ENCODE results near the gene VWA3A.
"Not testable (repeated sequence)": the region's sequence is repeated elsewhere in the genome, so short reads cannot be mapped to it uniquely, and the experiment has no call there.

VWA3A gene

GRCh38 chr16:22088642-22089041 is 3.7 kb upstream of the VWA3A start:
- no peak for DNase-seq

- no peak for DNase-seq
Measured at GRCh38 chr16:22089910-22090309, 2.4 kb upstream of the VWA3A start.

GRCh38 chr16:22091721-22092120 is 620 bp upstream of the VWA3A start:
- DNase-seq = no peak

GRCh38 chr16:22093331-22093730 is 990 bp downstream of the VWA3A start:
- DNase-seq = no peak

- DNase-seq = no peak
Measured at GRCh38 chr16:22093996-22094395, 1.7 kb downstream of the VWA3A start.

GRCh38 chr16:22098405-22099255 is 6.3 kb downstream of the VWA3A start:
- DNase-seq = peak; percentile 16

GRCh38 chr16:22099256-22099975 is 7.1 kb downstream of the VWA3A start:
- no peak for DNase-seq

GRCh38 chr16:22103441-22103840 is 11.1 kb downstream of the VWA3A start:
- DNase-seq = no peak

- DNase-seq = no peak
Measured at GRCh38 chr16:22109258-22109898, 17.0 kb downstream of the VWA3A start.

GRCh38 chr16:22111629-22112028 is 19.3 kb downstream of the VWA3A start:
- DNase-seq = not testable (repeated sequence)

- no peak for DNase-seq
Measured at GRCh38 chr16:22116095-22116700, 23.9 kb downstream of the VWA3A start.

- DNase-seq = no peak
Measured at GRCh38 chr16:22117609-22118008, 25.3 kb downstream of the VWA3A start.

GRCh38 chr16:22120440-22120839 is 28.1 kb downstream of the VWA3A start:
- DNase-seq = no peak

- DNase-seq = no peak
Measured at GRCh38 chr16:22122239-22122638, 29.9 kb downstream of the VWA3A start.

- DNase-seq = no peak
Measured at GRCh38 chr16:22123146-22123545, 30.8 kb downstream of the VWA3A start.

- DNase-seq = no peak
Measured at GRCh38 chr16:22123759-22124490, 31.6 kb downstream of the VWA3A start.

- DNase-seq = no peak
Measured at GRCh38 chr16:22124583-22125284, 32.4 kb downstream of the VWA3A start.

GRCh38 chr16:22126037-22126558 is 33.8 kb downstream of the VWA3A start:
- no peak for DNase-seq

- not testable (repeated sequence) for DNase-seq
Measured at GRCh38 chr16:22128537-22128936, 36.2 kb downstream of the VWA3A start.

- no peak for DNase-seq
Measured at GRCh38 chr16:22130528-22130927, 38.2 kb downstream of the VWA3A start.

GRCh38 chr16:22132801-22133200 is 40.5 kb downstream of the VWA3A start:
- no peak for DNase-seq

- DNase-seq = no peak
Measured at GRCh38 chr16:22138482-22138881, 46.1 kb downstream of the VWA3A start.

Data from DMS79 (cell line).